GM23248 (cell line): ENCODE data around the gene BNIPL.

Experiments
- EZH2 ChIP-seq: fragments of 200-600 bp; sonication (generic); IDR thresholded peaks from 2 replicates; pipeline ENCODE4 v1.6.1; 2018; ENCODE audit warnings: antibody characterized with exemption, mild to moderate bottlenecking; ENCODE audit not compliant: insufficient read depth, poor library complexity, severe bottlenecking
- EZH2phosphoT487 ChIP-seq: fragments of 200-600 bp; sonication (generic); IDR thresholded peaks from 2 replicates; pipeline ENCODE4 v1.6.1; 2018; ENCODE audit warnings: antibody characterized with exemption, moderate library complexity, mild to moderate bottlenecking, low read depth; ENCODE audit not compliant: insufficient read depth

DNA sequence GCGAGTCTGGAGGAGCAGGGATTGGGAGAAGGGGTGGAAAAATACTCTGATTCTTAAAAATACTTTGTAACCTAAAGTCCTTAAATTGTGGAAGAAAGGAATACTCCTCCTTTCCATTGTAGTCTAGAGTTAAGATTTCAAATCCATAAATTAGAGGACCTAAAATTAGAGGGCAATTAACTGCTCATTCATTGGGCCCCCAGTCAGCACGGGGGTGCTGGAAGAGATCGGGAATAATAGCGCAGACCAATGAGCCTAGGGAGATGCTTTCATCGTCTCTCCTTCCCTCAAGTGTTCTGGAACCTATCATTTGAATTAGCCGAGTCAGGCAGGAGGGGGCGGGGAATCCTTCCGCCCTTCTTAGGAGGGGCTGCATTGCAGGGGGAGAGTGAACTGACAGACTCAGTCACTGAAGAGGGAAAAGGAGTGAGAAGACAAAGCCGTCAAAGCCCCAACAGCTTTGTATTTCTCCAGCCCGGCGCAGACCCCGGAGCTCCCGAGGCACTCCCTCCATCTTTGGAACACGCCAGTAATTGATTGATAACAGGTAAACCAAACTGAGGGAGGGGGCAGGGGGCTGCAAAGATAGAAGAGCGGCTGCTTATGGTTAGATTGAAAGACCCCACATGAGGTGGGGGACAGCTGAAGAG lies 23.7 kb downstream of the BNIPL start, which contains the start of gene MLLT11:
- TF ChIP-seq EZH2phosphoT487: no peak
- TF ChIP-seq EZH2: no peak
